ENCODE measurements around the gene SLC25A13. TPM values are rescaled to one million over a fixed set of nuclear protein-coding genes. Genes with fewer than 3 reads are reported as not detected.

Gene SLC25A13
- total RNA-seq, 1 experiment from 2014 or later: 102 TPM

- Histone ChIP-seq H3K27me3 (replicated peaks; ENCODE audit: control insufficient read depth, insufficient read depth, low read length) (no peaks in the 10 kb centered on the region), H3K36me3 (ENCODE audit: control insufficient read depth, insufficient read depth, low read length) (no peaks in the 10 kb centered on the region), H3K4me1 (no peaks in the 10 kb centered on the region), H3K9me3 (peaks cover 3% of the 10 kb centered on the region), H3K4me3 (ENCODE audit: low read depth, low read length) (no peak overlapping the region)
- Mint-ChIP-seq H3K9me3 (ENCODE audit: unreplicated experiment) (no peaks in the 10 kb centered on the region), H3K4me3 (ENCODE audit: unreplicated experiment) (no peak overlapping the region), H3K27me3 (ENCODE audit: insufficient read depth, unreplicated experiment) (no peaks in the 10 kb centered on the region), H3K36me3 (ENCODE audit: insufficient read depth, unreplicated experiment) (peaks cover 7% of the 10 kb centered on the region), H3K27ac (ENCODE audit: unreplicated experiment) (no peak overlapping the region), H3K4me1 (ENCODE audit: low read depth, unreplicated experiment) (peaks cover 9% of the 10 kb centered on the region)
- no TSS peak for BruUV-seq (replicated peaks)
- CTCF ChIA-PET: no interaction called here
- DNase-seq: no peak
- intact Hi-C loops (cut with micrococcal nuclease; ENCODE audit: unreplicated experiment): no loop called here
- no peak for TF ChIP-seq CTCF (IDR thresholded peaks at IDR 0.05; ENCODE audit: insufficient read depth in 1 of 2, low read depth in 1 of 2, low read length in 1 of 2, severe bottlenecking in 1 of 2, unreplicated experiment in 1 of 2)
- POLR2A ChIA-PET: no interaction called here
Observed at GRCh38 chr7:96287559-96287958, 34.3 kb downstream of the SLC25A13 start.

GRCh38 chr7:96287132-96287531, 34.8 kb downstream of the SLC25A13 start:
- Histone ChIP-seq H3K27me3 (replicated peaks; ENCODE audit: control insufficient read depth, insufficient read depth, low read length) (no peaks in the 10 kb centered on the region), H3K9me3 (peaks cover 3% of the 10 kb centered on the region), H3K4me3 (ENCODE audit: low read depth, low read length) (no peak overlapping the region), H3K4me1 (no peaks in the 10 kb centered on the region), H3K36me3 (ENCODE audit: control insufficient read depth, insufficient read depth, low read length) (no peaks in the 10 kb centered on the region)
- BruUV-seq (replicated peaks): no TSS peak
- H3K27me3 Mint-ChIP-seq (ENCODE audit: insufficient read depth, unreplicated experiment): no peaks in the 10 kb centered on the region
- intact Hi-C loops (cut with micrococcal nuclease; ENCODE audit: unreplicated experiment): no loop called here
- no peak for TF ChIP-seq CTCF (IDR thresholded peaks at IDR 0.05; ENCODE audit: insufficient read depth in 1 of 2, low read depth in 1 of 2, low read length in 1 of 2, severe bottlenecking in 1 of 2, unreplicated experiment in 1 of 2)
- H3K4me1 Mint-ChIP-seq (ENCODE audit: low read depth, unreplicated experiment): peaks cover 9% of the 10 kb centered on the region
- no peak overlapping the region for H3K27ac Mint-ChIP-seq (ENCODE audit: unreplicated experiment)
- H3K36me3 Mint-ChIP-seq (ENCODE audit: insufficient read depth, unreplicated experiment): peaks cover 7% of the 10 kb centered on the region
- DNase-seq: no peak
- ChIA-PET CTCF (no interaction called here), POLR2A (no interaction called here)
- no peaks in the 10 kb centered on the region for H3K9me3 Mint-ChIP-seq (ENCODE audit: unreplicated experiment)
- no peak overlapping the region for H3K4me3 Mint-ChIP-seq (ENCODE audit: unreplicated experiment)

- H3K4me1 Mint-ChIP-seq (ENCODE audit: low read depth, unreplicated experiment): peaks cover 9% of the 10 kb centered on the region
Observed at GRCh38 chr7:96285579-96285978, 36.3 kb downstream of the SLC25A13 start.

More at GRCh38 chr7:96285579-96285978, 36.3 kb downstream of the SLC25A13 start:
- peaks cover 7% of the 10 kb centered on the region for H3K36me3 Mint-ChIP-seq (ENCODE audit: insufficient read depth, unreplicated experiment)
- H3K9me3 ChIP-seq: peaks cover 3% of the 10 kb centered on the region
- H3K27me3 Mint-ChIP-seq (ENCODE audit: insufficient read depth, unreplicated experiment): no peaks in the 10 kb centered on the region
- no peaks in the 10 kb centered on the region for H3K36me3 ChIP-seq (ENCODE audit: control insufficient read depth, insufficient read depth, low read length)
- TF ChIP-seq CTCF (IDR thresholded peaks at IDR 0.05; ENCODE audit: insufficient read depth in 1 of 2, low read depth in 1 of 2, low read length in 1 of 2, severe bottlenecking in 1 of 2, unreplicated experiment in 1 of 2): no peak
- no TSS peak for BruUV-seq (replicated peaks)
- intact Hi-C loops (cut with micrococcal nuclease; ENCODE audit: unreplicated experiment): no loop called here
- H3K4me1 ChIP-seq: no peaks in the 10 kb centered on the region
- no peaks in the 10 kb centered on the region for H3K9me3 Mint-ChIP-seq (ENCODE audit: unreplicated experiment)
- H3K27me3 ChIP-seq (replicated peaks; ENCODE audit: control insufficient read depth, insufficient read depth, low read length): no peaks in the 10 kb centered on the region
- ChIA-PET CTCF (no interaction called here), POLR2A (no interaction called here)
- H3K4me3 ChIP-seq (ENCODE audit: low read depth, low read length): no peak overlapping the region
- no peak for DNase-seq
- H3K27ac Mint-ChIP-seq (ENCODE audit: unreplicated experiment): peak overlapping the region; percentile 9
- H3K4me3 Mint-ChIP-seq (ENCODE audit: unreplicated experiment): no peak overlapping the region

All from Caco-2 (cell line).